Kidney epithelial cell (primary cell): ENCODE data around the gene UVRAG. TPM values are rescaled to one million over a fixed set of nuclear protein-coding genes. Genes with fewer than 3 reads are reported as not detected.

Source experiments
- DNase-seq: peaks from one replicate; pipeline ENCODE4 v3.0.0-alpha.2; 2010; ENCODE audit warnings: low read depth
- H3K27me3 ChIP-seq: 2 replicates; pipeline ENCODE4 v1.6.0; 2011; ENCODE audit warnings: low read length; ENCODE audit not compliant: control insufficient read depth, insufficient read depth
- H3K36me3 ChIP-seq: 2 replicates; pipeline ENCODE4 v1.5.1; 2011; ENCODE audit warnings: low read length; ENCODE audit not compliant: control insufficient read depth, insufficient read depth
- H3K4me3 ChIP-seq: 2 replicates; pipeline ENCODE4 v1.5.1; 2011; ENCODE audit warnings: low read depth, mild to moderate bottlenecking, control low read depth, low read length
- total RNA-seq: library from RNA; depleted of rRNA; stranded (reverse); fragments of >200 nt; gene quantifications from 2 replicates; pipeline ENCODE4 v1.2.3, GENCODE V29; 2015
- TF ChIP-seq, protein P1 (sequence below): IDR thresholded peaks from 2 replicates; pipeline ENCODE4 v1.5.1; 2011; ENCODE audit warnings: mild to moderate bottlenecking, moderate library complexity, low read length, control low read depth, inconsistent platforms; ENCODE audit not compliant: insufficient read depth, poor library complexity, severe bottlenecking

UVRAG gene
- total RNA-seq, 1 donor from 2014 or later = 16.2 TPM

DNA sequence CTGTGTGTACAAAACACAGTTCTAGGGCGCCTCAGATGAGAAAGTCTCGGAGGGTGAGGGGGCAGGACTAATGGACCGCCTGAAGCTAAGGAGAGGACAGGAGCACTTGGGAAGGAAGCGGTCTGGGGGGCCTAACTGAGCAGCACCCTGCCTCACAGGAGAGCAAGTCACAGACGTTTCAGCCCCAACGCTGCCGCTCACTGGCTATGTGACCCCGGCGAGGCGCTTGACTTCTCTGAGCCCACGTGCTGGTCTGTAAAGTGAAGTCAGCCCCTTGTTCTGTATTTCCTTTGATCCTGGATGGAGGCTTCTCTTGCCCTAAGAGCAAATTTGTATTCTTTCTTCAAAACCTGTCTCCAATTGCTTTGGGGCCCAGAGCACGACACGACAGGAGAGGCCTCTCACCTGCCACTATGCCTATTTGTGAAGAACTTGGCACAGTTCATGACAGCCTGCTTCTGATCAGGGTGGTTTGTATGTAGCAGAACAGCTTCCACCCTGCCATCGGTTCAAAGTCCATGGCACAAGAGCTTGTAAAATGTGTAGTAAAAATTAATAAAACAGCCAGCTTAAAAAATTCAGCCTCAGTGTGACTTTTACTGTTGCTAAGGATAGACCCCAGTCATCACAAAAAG, 332.2 kb downstream of the UVRAG start:
- no peaks in the 10 kb centered on the region for H3K36me3 ChIP-seq
- H3K27me3 ChIP-seq = peaks cover 3% of the 10 kb centered on the region
- no peak overlapping the region for H3K4me3 ChIP-seq
- DNase-seq = no peak
- TF ChIP-seq, protein P1, sequence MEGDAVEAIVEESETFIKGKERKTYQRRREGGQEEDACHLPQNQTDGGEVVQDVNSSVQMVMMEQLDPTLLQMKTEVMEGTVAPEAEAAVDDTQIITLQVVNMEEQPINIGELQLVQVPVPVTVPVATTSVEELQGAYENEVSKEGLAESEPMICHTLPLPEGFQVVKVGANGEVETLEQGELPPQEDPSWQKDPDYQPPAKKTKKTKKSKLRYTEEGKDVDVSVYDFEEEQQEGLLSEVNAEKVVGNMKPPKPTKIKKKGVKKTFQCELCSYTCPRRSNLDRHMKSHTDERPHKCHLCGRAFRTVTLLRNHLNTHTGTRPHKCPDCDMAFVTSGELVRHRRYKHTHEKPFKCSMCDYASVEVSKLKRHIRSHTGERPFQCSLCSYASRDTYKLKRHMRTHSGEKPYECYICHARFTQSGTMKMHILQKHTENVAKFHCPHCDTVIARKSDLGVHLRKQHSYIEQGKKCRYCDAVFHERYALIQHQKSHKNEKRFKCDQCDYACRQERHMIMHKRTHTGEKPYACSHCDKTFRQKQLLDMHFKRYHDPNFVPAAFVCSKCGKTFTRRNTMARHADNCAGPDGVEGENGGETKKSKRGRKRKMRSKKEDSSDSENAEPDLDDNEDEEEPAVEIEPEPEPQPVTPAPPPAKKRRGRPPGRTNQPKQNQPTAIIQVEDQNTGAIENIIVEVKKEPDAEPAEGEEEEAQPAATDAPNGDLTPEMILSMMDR = no peak

DNA sequence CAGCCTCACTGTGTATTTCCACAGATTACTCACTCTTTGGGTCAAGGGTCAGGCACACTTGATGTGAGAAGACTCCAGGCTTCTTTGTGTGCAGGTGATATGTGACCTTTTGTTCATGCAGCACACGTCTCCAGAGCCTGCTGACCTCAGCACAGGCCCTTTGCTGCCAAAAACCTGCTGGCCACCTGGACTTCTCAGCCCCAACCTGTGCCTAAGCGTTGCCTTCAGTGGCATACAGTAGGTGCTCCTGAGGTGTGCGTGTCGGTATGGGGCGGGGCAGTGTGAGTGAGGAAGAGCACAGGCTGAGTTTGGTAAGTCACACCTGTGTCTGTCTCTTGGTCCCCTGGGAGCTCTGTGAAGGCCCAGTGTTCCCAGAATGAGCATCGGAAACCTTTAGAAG, 333.2 kb downstream of the UVRAG start:
- no peak overlapping the region for H3K4me3 ChIP-seq
- no peak for DNase-seq
- no peaks in the 10 kb centered on the region for H3K36me3 ChIP-seq
- TF ChIP-seq, protein P1 = no peak
- peaks cover 3% of the 10 kb centered on the region for H3K27me3 ChIP-seq

DNA sequence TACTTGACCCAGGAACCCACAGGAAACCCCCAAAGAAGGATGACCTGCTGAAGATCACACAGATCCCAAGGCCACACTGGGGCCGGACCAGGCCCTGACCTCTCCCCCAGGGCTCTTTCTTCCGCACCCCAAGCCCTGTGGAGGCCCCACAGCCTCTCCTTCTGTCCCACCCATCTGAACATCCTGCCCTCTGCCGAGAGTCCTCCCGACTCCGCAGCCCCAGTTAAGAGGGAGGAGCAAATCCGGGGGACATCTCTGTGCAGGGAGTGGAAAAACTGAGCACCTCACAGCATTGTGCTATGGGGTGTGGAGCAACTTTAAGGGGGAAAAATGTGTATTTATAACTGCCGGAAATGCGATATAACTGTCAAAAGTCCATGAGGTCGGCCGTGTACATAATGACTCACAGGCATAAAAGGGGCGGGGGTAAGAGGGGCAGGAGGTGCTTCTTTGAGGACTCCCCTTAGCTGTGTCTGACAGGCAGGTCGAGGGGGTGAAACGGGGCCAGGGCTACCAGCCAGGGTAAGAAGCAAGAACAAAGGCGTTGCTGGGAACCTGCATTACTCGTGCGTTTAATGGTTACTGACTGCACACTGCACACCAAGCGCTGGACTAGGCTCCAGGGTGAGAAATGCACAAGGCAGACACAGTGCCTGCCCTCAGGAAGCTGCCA, 334.1 kb downstream of the UVRAG start:
- H3K36me3 ChIP-seq = no peaks in the 10 kb centered on the region
- peaks cover 3% of the 10 kb centered on the region for H3K27me3 ChIP-seq
- no peak overlapping the region for H3K4me3 ChIP-seq
- TF ChIP-seq, protein P1 = no peak
- no peak for DNase-seq

DNA sequence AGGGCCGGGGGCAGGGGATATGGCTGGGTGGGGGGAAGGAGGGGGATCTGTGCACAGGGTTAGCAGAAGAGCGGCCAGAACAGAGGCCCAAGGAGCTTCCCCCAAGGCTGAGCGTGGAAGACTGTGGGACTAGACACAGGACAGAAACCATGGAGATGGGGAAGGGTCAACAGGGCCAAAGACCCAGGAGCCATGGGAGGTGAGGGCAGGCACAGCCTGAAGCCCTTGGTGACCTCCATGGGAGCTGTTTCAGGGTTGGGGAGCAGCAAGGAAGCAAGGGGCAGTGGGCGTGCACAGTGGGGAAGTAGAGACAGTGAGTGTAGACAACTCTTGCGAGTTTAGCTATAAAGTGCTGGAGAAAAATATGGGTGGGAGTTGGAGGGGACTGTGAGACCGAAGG, 334.7 kb downstream of the UVRAG start:
- TF ChIP-seq, protein P1 = no peak
- H3K36me3 ChIP-seq = no peaks in the 10 kb centered on the region
- no peak overlapping the region for H3K4me3 ChIP-seq
- peaks cover 3% of the 10 kb centered on the region for H3K27me3 ChIP-seq
- DNase-seq = no peak

DNA sequence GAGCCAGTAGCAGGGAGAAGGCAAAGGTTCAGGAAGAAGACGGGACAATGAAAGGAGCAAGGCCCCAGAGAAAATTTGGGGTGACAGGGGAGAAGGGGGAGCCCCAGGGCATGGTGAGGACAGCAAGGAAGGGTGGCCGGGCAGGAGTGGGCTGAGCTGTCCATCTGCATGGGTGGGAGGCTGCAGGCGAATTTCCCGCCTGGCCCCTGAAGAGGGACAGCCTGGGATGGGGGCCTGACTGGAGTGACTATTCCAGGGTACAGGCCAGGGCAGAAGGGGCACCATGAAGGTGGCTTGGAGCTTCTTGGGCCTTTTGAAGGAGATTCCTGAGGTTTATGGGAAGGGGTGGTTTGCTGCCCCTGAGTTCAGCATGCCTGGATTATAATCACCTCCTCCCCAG, 335.1 kb downstream of the UVRAG start:
- TF ChIP-seq, protein P1 = no peak
- Histone ChIP-seq H3K36me3 (no peaks in the 10 kb centered on the region), H3K4me3 (no peak overlapping the region), H3K27me3 (peaks cover 3% of the 10 kb centered on the region)
- DNase-seq = no peak

DNA sequence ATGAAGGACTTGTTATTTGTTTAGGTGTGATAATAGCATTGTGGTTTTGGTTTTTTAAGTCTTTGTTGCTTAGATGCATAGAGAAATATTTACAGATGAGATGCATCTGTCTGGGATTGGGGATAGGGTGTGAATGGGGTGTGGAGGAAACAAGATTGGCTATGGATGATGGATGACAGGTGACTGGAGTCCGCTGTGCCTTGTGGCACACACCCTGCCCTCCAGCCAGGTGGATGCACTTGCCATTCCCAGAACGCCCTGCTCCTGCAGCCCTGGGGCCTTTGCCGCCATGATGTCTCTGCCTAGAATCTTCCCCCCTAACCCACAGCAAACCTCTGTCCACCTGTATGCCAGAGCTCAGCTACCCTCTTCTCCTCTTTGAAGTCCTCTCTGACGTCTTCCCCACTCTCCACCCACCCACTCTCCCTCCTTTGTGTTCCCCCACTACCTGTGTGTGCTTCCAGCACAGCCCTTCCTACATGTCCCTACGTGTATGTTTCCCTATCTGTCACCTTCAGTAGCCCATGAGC, 336.6 kb downstream of the UVRAG start:
- TF ChIP-seq, protein P1 = no peak
- Histone ChIP-seq H3K4me3 (no peak overlapping the region), H3K27me3 (peaks cover 3% of the 10 kb centered on the region), H3K36me3 (no peaks in the 10 kb centered on the region)
- no peak for DNase-seq
